ENCODE data around the gene MELK. TPM values are rescaled to one million over a fixed set of nuclear protein-coding genes. Genes with fewer than 3 reads are reported as not detected.
"Not testable (repeated sequence)": the region's sequence is repeated elsewhere in the genome, so short reads cannot be mapped to it uniquely, and the experiment has no call there.

Gene MELK
- total and polyA plus RNA-seq, 10 of the 15 experiments (the other 5 are each of a cell fraction or from before 2014, with no cell fraction given) = 38.7 to 80.3 (median 51.6) TPM

DNA sequence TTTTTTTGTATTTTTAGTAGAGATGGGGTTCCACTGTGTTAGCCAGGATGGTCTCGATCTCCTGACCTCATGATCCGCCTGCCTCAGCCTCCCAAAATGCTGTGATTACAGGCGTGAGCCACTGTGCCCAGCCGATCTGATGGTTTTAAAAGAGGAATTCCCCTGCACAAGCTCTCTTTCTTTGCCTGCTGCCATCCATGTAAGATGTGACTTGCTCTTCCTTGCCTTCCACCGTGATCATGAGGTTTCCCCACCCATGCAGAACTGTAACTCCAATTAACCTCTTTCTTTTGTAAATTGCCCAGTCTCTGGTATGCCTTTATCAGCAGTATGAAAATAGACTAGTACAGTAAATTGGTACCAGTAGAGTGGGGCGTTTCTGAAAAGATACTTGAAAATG is 39.0 kb upstream of the MELK start:
- WGBS (ENCODE audit: insufficient coverage, insufficient replicate concordance, low lambda C conversion rate, missing lambda C conversion rate) = 51% methylated on average over 6 of the region's 6 CpGs
- H3K36me3 ChIP-seq (ENCODE audit: control insufficient read depth in 2 of 2, insufficient read depth in 2 of 2, low read length in 1 of 2); DNase-seq (ENCODE audit: low read depth, low spot score); H3K79me2 ChIP-seq (ENCODE audit: control insufficient read depth, insufficient read depth, low read length); H3K27me3 ChIP-seq (replicated peaks in 1 of 2; ENCODE audit: control insufficient read depth in 2 of 2, insufficient read depth in 2 of 2, low read length in 1 of 2); H3K9me3 ChIP-seq (replicated peaks; ENCODE audit: control insufficient read depth, insufficient read depth, low read length); H3K4me1 ChIP-seq (ENCODE audit: control insufficient read depth, insufficient read depth, low read length); CTCF ChIA-PET; H3K9ac ChIP-seq (ENCODE audit: control insufficient read depth, insufficient read depth, low read length); FAIRE-seq; in situ Hi-C loops (cut with MboI); BruUV-seq (replicated peaks); H3K27ac ChIP-seq (ENCODE audit: control insufficient read depth, insufficient read depth); POLR2A ChIA-PET; intact Hi-C loops (cut with micrococcal nuclease; ENCODE audit: unreplicated experiment); RAD21 ChIA-PET (ENCODE audit: unreplicated experiment); SMC1A ChIA-PET (ENCODE audit: uncharacterized antibody, unreplicated experiment); ATAC-seq; H2AFZ ChIP-seq (ENCODE audit: control insufficient read depth, low read depth, low read length); H4K20me1 ChIP-seq (ENCODE audit: control insufficient read depth, insufficient read depth); H3K4me3 ChIP-seq; H3K4me2 ChIP-seq (ENCODE audit: control insufficient read depth, insufficient read depth): not testable (repeated sequence)

DNA sequence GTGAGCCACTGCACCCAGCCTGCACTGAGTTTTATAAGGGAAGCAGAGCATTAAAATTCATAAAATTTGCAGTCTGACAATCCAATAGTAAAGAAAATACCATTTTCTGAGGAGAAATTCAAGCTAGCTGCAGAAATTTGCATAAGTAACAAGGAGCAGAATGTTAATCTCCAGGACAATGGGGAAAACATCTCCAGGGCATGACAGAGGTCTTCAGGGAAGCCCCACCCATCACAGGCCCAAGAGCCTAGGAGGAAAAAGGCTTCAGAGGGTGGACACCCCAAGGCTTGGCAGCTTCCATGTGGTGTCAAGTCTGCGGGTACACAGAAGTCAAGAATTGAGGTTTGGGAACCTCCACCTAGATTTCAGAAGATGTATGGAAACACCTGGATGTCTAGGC is 37.6 kb upstream of the MELK start:
- no peak overlapping the region for H2AFZ ChIP-seq (ENCODE audit: control insufficient read depth, low read depth, low read length)

More for the DNA sequence above, 37.6 kb upstream of the MELK start:
- Histone ChIP-seq H3K9ac (ENCODE audit: control insufficient read depth, insufficient read depth, low read length) (no peak overlapping the region), H3K4me1 (ENCODE audit: control insufficient read depth, insufficient read depth, low read length) (no peaks in the 10 kb centered on the region), H3K27ac (ENCODE audit: control insufficient read depth, insufficient read depth) (no peak overlapping the region), H3K27me3 (replicated peaks in 1 of 2; ENCODE audit: control insufficient read depth in 2 of 2, insufficient read depth in 2 of 2, low read length in 1 of 2) (no peaks in the 10 kb centered on the region), H3K36me3 (ENCODE audit: control insufficient read depth in 2 of 2, insufficient read depth in 2 of 2, low read length in 1 of 2) (no peaks in the 10 kb centered on the region), H3K4me2 (ENCODE audit: control insufficient read depth, insufficient read depth) (no peak overlapping the region), H3K4me3 (no peak overlapping the region), H3K9me3 (replicated peaks; ENCODE audit: control insufficient read depth, insufficient read depth, low read length) (no peaks in the 10 kb centered on the region; the same call in 2 of the 3 replicates), H3K79me2 (ENCODE audit: control insufficient read depth, insufficient read depth, low read length) (no peaks in the 10 kb centered on the region), H4K20me1 (ENCODE audit: control insufficient read depth, insufficient read depth) (no peaks in the 10 kb centered on the region)
- no TSS peak for BruUV-seq (replicated peaks)
- intact Hi-C loops (cut with micrococcal nuclease; ENCODE audit: unreplicated experiment) (no loop called here), in situ Hi-C loops (cut with MboI) (no loop called here)
- DNase-seq (ENCODE audit: low read depth, low spot score) (no peak), FAIRE-seq (no peak), ATAC-seq (no peak)
- ChIA-PET SMC1A (ENCODE audit: uncharacterized antibody, unreplicated experiment) (interaction anchor here (0.6 kb wide), 1 partner anchor 243 kb away, joined by 3 read pairs; no protein-coding TSS in a partner anchor), RAD21 (ENCODE audit: unreplicated experiment) (no interaction called here), POLR2A (interaction anchor here (0.6 kb wide), 1 partner anchor 80 kb away, joined by 4 read pairs; no protein-coding TSS in a partner anchor), CTCF (interaction anchor here (0.8 kb wide), 1 partner anchor 85 kb away, joined by 4 read pairs; no protein-coding TSS in a partner anchor)
- 45% methylated on average over 1 of the region's 1 CpG for WGBS (ENCODE audit: insufficient coverage, insufficient replicate concordance, low lambda C conversion rate, missing lambda C conversion rate)
- TF ChIP-seq MEF2A (IDR thresholded peaks at IDR 0.05; ENCODE audit: insufficient read depth, low read depth, low read length) = no peak
- TF ChIP-seq NR2F1 (conservative IDR thresholded peaks at IDR 0.05) = no peak
- TF ChIP-seq EZH2 (IDR thresholded peaks at IDR 0.05; ENCODE audit: borderline replicate concordance, control insufficient read depth, low read depth, low read length) = no peak

All from GM12878 (cell line).